ENCODE measurements around the gene RDH8. TPM values are rescaled to one million over a fixed set of nuclear protein-coding genes. Genes with fewer than 3 reads are reported as not detected.

Gene RDH8
- total and polyA plus RNA-seq, 2 of the 4 experiments (the other 2 are of a cell fraction), result 0.18 TPM; not detected in 1

DNA sequence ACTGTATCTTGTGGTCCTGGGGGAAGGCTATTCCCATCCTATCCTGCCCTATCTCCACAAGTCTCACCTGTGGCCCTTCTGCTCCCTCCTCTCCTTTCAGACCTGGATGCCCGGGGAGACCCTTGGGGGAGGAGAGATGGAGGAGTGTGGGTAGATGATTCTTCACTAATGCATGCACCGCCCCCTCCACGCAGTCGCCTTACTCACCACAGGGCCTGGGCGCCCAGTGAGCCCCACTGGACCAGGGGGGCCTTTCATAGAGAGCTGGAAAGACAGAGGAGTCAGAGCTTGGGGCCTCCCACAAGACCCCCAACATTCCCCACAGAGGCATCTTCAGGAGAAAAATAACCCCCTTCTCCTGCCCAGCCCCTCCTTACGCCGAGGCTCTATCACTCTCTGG, 17.3 kb upstream of the RDH8 start:
- H4K91ac ChIP-seq (ENCODE audit: insufficient read depth, low read depth, low read length), result no peak overlapping the region
- no peak overlapping the region for H3K9ac ChIP-seq (ENCODE audit: low read depth, low read length)
- H3K9me3 ChIP-seq (ENCODE audit: control insufficient read depth, insufficient read depth, low read length), result no peaks in the 10 kb centered on the region
- H2AK9ac ChIP-seq (replicated peaks; ENCODE audit: low read depth, low read length, poor library complexity), result no peak overlapping the region
- no peak overlapping the region for H3K18ac ChIP-seq (ENCODE audit: low read depth, low read length)
- no peaks in the 10 kb centered on the region for H3K79me1 ChIP-seq (ENCODE audit: low read depth in 1 of 2, low read length in 2 of 2)
- H4K5ac ChIP-seq (ENCODE audit: low read depth, low read length), result no peak overlapping the region
- H3K4me1 ChIP-seq (ENCODE audit: control insufficient read depth, insufficient read depth, low read length), result 0 out of 2 replicates have a peak, but pooled peaks cover 1% of the 10 kb centered on the region
- no peak overlapping the region for H2BK5ac ChIP-seq (ENCODE audit: low read depth, low read length, poor library complexity, severe bottlenecking)
- no peaks in the 10 kb centered on the region for H3K27me3 ChIP-seq (ENCODE audit: control insufficient read depth, insufficient read depth, low read length)
- no peak overlapping the region for H2BK15ac ChIP-seq (ENCODE audit: low read depth, low read length)
- no peak overlapping the region for H3K4me3 ChIP-seq (ENCODE audit: insufficient read depth, low read depth, low read length)
- no peak overlapping the region for H2BK20ac ChIP-seq (ENCODE audit: low read depth, low read length)
- peak; percentile 23 for DNase-seq
- POLR2A ChIA-PET (ENCODE audit: unreplicated experiment), result no interaction called here
- 50% methylated on average over 2 of the region's 7 CpGs; no CpG with 5 or more reads in 1 of the 2 experiments for WGBS, 2 experiments (ENCODE audit: extremely low coverage in 2 of 2, insufficient read length in 1 of 2)
- no peak overlapping the region for H3K4me2 ChIP-seq (ENCODE audit: low read depth, low read length)
- H3K36me3 ChIP-seq (ENCODE audit: control insufficient read depth, insufficient read depth, low read length), result peaks cover 2% of the 10 kb centered on the region; the same call in 1 of the 2 replicates
- H3K27ac ChIP-seq (ENCODE audit: insufficient read depth, low read length), result no peak overlapping the region
- H2AK5ac ChIP-seq (ENCODE audit: low read depth, low read length), result no peak overlapping the region
- H2BK120ac ChIP-seq (ENCODE audit: low read depth, low read length), result no peak overlapping the region
- H2AFZ ChIP-seq (replicated peaks; ENCODE audit: low read length, poor library complexity), result no peak overlapping the region
- no peak overlapping the region for H3K14ac ChIP-seq (replicated peaks; ENCODE audit: low read depth, low read length)
- in situ Hi-C loops (cut with MboI; ENCODE audit: low sequenced_read_pairs), result no loop called here
- H3K4ac ChIP-seq (ENCODE audit: low read depth, low read length), result no peak overlapping the region
- no TSS peak for BruUV-seq (replicated peaks)
- no peak overlapping the region for H4K8ac ChIP-seq (ENCODE audit: low read depth in 2 of 2, low read length in 2 of 2)
- ATAC-seq (ENCODE audit: low read depth), result no peak
- H3K23ac ChIP-seq (ENCODE audit: low read depth, low read length), result no peak overlapping the region
- CTCF ChIA-PET, result no interaction called here
- H3K9me1 ChIP-seq (ENCODE audit: insufficient read depth, low read length), result no peaks in the 10 kb centered on the region
- TF ChIP-seq RFX5 (IDR thresholded peaks at IDR 0.05; ENCODE audit: low read depth, low read length) (no peak), MAZ (IDR thresholded peaks at IDR 0.05; ENCODE audit: borderline replicate concordance, low read depth, low read length) (no peak), FOS (IDR thresholded peaks at IDR 0.05; ENCODE audit: low read depth, low read length) (peak; percentile 4; the same call in 1 of the 2 replicates), MXI1 (IDR thresholded peaks at IDR 0.05; ENCODE audit: borderline replicate concordance, low read depth, low read length) (no peak)
- TF ChIP-seq, protein P1, sequence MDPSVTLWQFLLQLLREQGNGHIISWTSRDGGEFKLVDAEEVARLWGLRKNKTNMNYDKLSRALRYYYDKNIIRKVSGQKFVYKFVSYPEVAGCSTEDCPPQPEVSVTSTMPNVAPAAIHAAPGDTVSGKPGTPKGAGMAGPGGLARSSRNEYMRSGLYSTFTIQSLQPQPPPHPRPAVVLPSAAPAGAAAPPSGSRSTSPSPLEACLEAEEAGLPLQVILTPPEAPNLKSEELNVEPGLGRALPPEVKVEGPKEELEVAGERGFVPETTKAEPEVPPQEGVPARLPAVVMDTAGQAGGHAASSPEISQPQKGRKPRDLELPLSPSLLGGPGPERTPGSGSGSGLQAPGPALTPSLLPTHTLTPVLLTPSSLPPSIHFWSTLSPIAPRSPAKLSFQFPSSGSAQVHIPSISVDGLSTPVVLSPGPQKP (IDR thresholded peaks at IDR 0.05; ENCODE audit: borderline replicate concordance, low read depth, low read length), result no peak
- dilution Hi-C loops (cut with HindIII; ENCODE audit: low sequenced_read_pairs, unreplicated experiment), result no loop called here
- no peak overlapping the region for H3K56ac ChIP-seq (ENCODE audit: extremely low read depth, insufficient read depth, low read length)
- no peaks in the 10 kb centered on the region for H4K20me1 ChIP-seq (ENCODE audit: insufficient read depth, low read length)
- intact Hi-C loops (cut with micrococcal nuclease), result no loop called here
